Erythroblast (primary cell): ENCODE data around the gene SLC50A1.

Source experiments
- GATA1 ChIP-seq: IDR thresholded peaks from 2 replicates; pipeline ENCODE4 v1.6.1; 2011; ENCODE audit warnings: low read depth, mild to moderate bottlenecking, control low read depth, low read length, moderate library complexity
- POLR2A ChIP-seq: IDR thresholded peaks from 2 replicates; pipeline ENCODE4 v1.6.1; 2011; ENCODE audit warnings: mild to moderate bottlenecking, low read length

- TF ChIP-seq POLR2A (no peak), GATA1 (no peak)
Measured at GRCh38 chr1:155093911-155094621, 41.6 kb upstream of the SLC50A1 start.
